ENCODE results near the gene RAPGEF2.

Gene RAPGEF2

GRCh38 chr4:159117968-159118367 is 15.1 kb downstream of the RAPGEF2 start:
- Histone ChIP-seq H3K4me2 (no peak overlapping the region), H3K9me3 (replicated peaks in 1 of 11) (peaks cover 24 to 37% (median 30%) of the 10 kb centered on the region in 11 experiments), H4K20me1 (peaks cover 0 to 76% (median 3%) of the 10 kb centered on the region in 11 experiments; a peak in 8 of 22 replicates), H3K27ac (no peak overlapping the region), H3K9ac (no peak overlapping the region), H3K4me1 (peaks cover 0 to 7% (median 0%) of the 10 kb centered on the region in 10 experiments; a peak in 2 of 20 replicates), H3K27me3 (no peaks in the 10 kb centered on the region), H3K4me3 (no peak overlapping the region), H3K36me3 (peaks cover 0 to 37% (median 19%) of the 10 kb centered on the region in 11 experiments; a peak in 17 of 22 replicates)
- TF ChIP-seq Cebpa-rat (IDR thresholded peaks at IDR 0.05) = no peak

GRCh38 chr4:159121371-159121770 is 18.5 kb downstream of the RAPGEF2 start:
- TF ChIP-seq Cebpa-rat (IDR thresholded peaks at IDR 0.05) = no peak
- Histone ChIP-seq H3K27me3 (no peaks in the 10 kb centered on the region), H3K4me1 (peaks cover 0 to 16% (median 0%) of the 10 kb centered on the region in 10 experiments; a peak in 4 of 20 replicates), H3K9me3 (replicated peaks in 1 of 11) (peaks cover 0 to 6% (median 0%) of the 10 kb centered on the region in 11 experiments; a peak in 7 of 22 replicates), H3K4me2 (no peak overlapping the region), H3K36me3 (peaks cover 0 to 11% (median 3%) of the 10 kb centered on the region in 11 experiments; a peak in 5 of 22 replicates), H3K27ac (no peak overlapping the region), H3K9ac (no peak overlapping the region), H3K4me3 (no peak overlapping the region), H4K20me1 (peaks cover 0 to 95% (median 16%) of the 10 kb centered on the region in 11 experiments; a peak in 13 of 22 replicates)

- no peak overlapping the region for H3K4me2 ChIP-seq
- peaks cover 0 to 12% (median 0%) of the 10 kb centered on the region in 10 experiments; a peak in 3 of 20 replicates for H3K4me1 ChIP-seq
- no peak for TF ChIP-seq Cebpa-rat (IDR thresholded peaks at IDR 0.05)
Measured at GRCh38 chr4:159126716-159127115, 23.8 kb downstream of the RAPGEF2 start.

DNA sequence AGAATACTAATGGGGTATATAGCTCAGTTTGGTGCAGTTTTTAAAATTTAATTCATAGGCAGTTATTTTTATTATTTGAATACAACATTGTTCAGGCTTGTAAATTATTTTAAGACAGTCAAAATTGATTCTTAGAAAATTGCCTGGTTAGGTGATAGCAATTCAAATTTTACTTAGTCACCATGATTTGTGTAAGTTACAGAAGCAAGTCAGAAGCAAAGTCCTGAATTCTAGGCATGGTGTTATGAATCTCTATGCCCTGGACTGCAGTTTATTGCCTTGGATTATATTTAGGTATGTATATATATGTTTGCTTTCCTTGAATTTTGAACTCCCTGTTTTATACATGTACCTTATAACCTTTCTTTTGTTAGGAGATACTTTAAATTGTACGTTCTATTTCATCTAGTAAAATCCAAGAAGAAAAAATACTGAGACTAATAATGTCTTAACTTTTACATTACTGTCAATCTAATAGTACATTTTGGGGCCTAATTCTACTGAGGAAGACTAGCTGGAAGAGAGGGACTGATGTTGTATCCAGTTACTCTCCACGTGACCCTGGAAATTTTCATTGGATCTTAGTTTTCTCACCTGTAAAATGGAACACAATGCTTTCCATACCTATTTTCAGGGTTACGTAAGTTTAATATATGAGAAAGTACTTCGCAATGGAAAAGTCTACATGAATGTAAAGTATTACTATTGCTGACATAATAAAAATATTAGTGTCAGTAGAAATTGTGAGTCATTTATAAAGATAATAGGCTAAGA is 25.1 kb downstream of the RAPGEF2 start:
- H4K20me1 ChIP-seq = peaks cover 0 to 96% (median 35%) of the 10 kb centered on the region in 11 experiments; a peak in 13 of 22 replicates
- TF ChIP-seq Cebpa-rat (IDR thresholded peaks at IDR 0.05) = no peak
- no peak overlapping the region for H3K27ac ChIP-seq
- H3K4me3 ChIP-seq = no peak overlapping the region
- H3K27me3 ChIP-seq = no peaks in the 10 kb centered on the region
- peaks cover 0 to 13% (median 0%) of the 10 kb centered on the region in 10 experiments; a peak in 3 of 20 replicates for H3K4me1 ChIP-seq
- H3K4me2 ChIP-seq = no peak overlapping the region
- no peak overlapping the region for H3K9ac ChIP-seq
- peaks cover 0 to 5% (median 0%) of the 10 kb centered on the region in 11 experiments; a peak in 1 of 22 replicates for H3K9me3 ChIP-seq (replicated peaks in 1 of 11)
- H3K36me3 ChIP-seq = 0 out of 22 replicates have a peak, but pooled peaks cover 0 to 4% (median 0%) of the 10 kb centered on the region in 11 experiments

More at GRCh38 chr4:159126716-159127115, 23.8 kb downstream of the RAPGEF2 start:
- Histone ChIP-seq H4K20me1 (peaks cover 0 to 96% (median 37%) of the 10 kb centered on the region in 11 experiments; a peak in 12 of 22 replicates), H3K9me3 (replicated peaks in 1 of 11) (peaks cover 0 to 5% (median 0%) of the 10 kb centered on the region in 11 experiments; a peak in 1 of 22 replicates), H3K27ac (no peak overlapping the region), H3K4me3 (no peak overlapping the region), H3K36me3 (0 out of 22 replicates have a peak, but pooled peaks cover 0 to 4% (median 0%) of the 10 kb centered on the region in 11 experiments), H3K27me3 (no peaks in the 10 kb centered on the region), H3K9ac (no peak overlapping the region)

DNA sequence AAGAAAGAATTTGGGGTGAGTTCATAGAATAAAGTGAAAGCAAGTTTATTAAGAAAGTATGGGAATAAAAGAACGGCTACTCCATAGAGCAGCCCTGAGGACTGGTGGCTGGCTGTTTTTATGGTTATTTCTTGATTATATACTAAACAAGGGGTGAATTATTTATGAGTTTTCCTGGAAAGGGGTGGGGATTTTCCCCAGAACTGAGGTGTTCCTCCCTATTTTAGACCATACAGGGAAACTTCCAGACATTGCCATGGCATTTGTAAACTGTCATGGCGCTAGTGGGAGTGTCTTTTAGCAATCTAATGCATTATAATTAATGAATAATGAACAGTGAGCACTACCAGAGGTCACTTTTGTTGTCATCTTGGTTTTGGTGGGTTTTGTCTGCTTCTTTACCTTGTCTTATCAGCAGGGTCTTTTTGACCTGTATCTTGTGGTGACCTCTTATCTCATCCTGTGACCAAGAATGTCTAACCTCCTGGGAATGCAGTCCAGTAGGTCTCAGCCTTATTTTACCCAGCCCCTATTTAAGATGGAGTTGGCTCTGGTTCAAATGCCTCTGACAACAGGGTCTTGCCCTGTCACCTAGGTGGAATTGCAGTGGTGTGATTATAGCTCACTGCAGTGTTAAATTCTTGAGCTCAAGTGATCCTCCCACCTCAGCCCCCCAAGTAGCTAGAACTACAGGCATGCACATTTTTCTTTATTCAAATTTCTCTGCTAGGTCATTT is 27.1 kb downstream of the RAPGEF2 start:
- H3K4me3 ChIP-seq = no peak overlapping the region
- H3K27ac ChIP-seq = no peak overlapping the region
- no peaks in the 10 kb centered on the region for H3K27me3 ChIP-seq
- H4K20me1 ChIP-seq = peaks cover 0 to 94% (median 35%) of the 10 kb centered on the region in 11 experiments; a peak in 12 of 22 replicates
- 0 out of 22 replicates have a peak overlapping the region, but pooled peaks of 1 of the 11 experiments have one; percentile 4 for H3K4me2 ChIP-seq
- H3K9ac ChIP-seq = no peak overlapping the region
- H3K9me3 ChIP-seq (replicated peaks in 1 of 11) = peaks cover 0 to 7% (median 0%) of the 10 kb centered on the region in 11 experiments; a peak in 2 of 22 replicates
- H3K36me3 ChIP-seq = peaks cover 0 to 5% (median 0%) of the 10 kb centered on the region in 11 experiments; a peak in 4 of 22 replicates
- TF ChIP-seq Cebpa-rat (IDR thresholded peaks at IDR 0.05) = no peak
- H3K4me1 ChIP-seq = peaks cover 0 to 18% (median 0%) of the 10 kb centered on the region in 10 experiments; a peak in 4 of 20 replicates

DNA sequence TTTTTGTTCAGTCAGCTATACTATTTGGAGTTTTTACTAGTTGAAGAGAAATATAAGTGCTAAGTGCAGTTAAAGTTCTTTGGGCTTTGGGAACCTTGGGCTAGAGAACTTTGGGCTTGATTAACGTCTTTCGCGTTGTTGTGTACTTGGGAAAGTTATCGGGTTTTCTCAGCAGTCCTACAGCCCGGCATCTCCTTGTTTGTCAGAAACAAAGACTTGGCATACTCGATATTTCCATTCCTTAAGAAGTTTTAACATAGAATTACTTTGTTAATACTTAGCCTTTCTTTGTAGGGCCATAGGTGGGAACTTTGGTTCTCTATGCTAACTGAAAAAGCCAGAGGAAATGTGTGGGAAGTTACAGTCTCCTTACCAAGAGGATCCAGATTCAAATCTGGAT is 28.7 kb downstream of the RAPGEF2 start:
- H3K27ac ChIP-seq = no peak overlapping the region
- H3K4me3 ChIP-seq = no peak overlapping the region
- H3K4me2 ChIP-seq = no peak overlapping the region

DNA sequence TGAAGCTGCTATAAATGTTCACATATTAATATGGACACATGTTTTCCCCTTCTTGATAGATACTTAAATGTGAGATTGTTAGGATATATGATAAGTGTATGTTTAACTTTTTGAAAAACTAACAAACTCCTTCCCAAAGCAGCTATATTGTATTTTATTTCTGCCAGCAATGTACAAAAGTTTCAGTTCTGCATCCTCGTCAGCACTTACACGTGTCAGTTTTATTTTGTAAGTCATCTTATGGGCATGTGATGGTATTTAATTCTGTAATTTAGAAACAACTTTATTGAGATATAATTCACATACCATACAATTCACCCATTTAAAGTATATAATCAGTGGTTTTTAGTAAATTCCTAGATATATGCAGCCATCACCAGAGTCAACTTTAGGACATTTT is 31.6 kb downstream of the RAPGEF2 start:
- Histone ChIP-seq H3K9ac (no peak overlapping the region), H3K4me1 (peaks cover 0 to 32% (median 0%) of the 10 kb centered on the region in 10 experiments; a peak in 4 of 20 replicates), H3K4me3 (no peak overlapping the region), H3K36me3 (peaks cover 0 to 7% (median 0%) of the 10 kb centered on the region in 11 experiments; a peak in 4 of 22 replicates), H4K20me1 (peaks cover 0 to 94% (median 25%) of the 10 kb centered on the region in 11 experiments; a peak in 13 of 22 replicates), H3K27ac (no peak overlapping the region), H3K27me3 (no peaks in the 10 kb centered on the region), H3K9me3 (replicated peaks in 1 of 11) (peaks cover 0 to 10% (median 0%) of the 10 kb centered on the region in 11 experiments; a peak in 2 of 22 replicates), H3K4me2 (peak overlapping the region in 2 of 11 experiments; percentile 33 to 43; a peak in 4 of 22 replicates)
- no peak for TF ChIP-seq Cebpa-rat (IDR thresholded peaks at IDR 0.05)

More for the DNA sequence above, 28.7 kb downstream of the RAPGEF2 start:
- Histone ChIP-seq H3K36me3 (peaks cover 0 to 7% (median 0%) of the 10 kb centered on the region in 11 experiments; a peak in 4 of 22 replicates), H3K9me3 (replicated peaks in 1 of 11) (peaks cover 0 to 10% (median 0%) of the 10 kb centered on the region in 11 experiments; a peak in 2 of 22 replicates), H4K20me1 (peaks cover 0 to 94% (median 32%) of the 10 kb centered on the region in 11 experiments; a peak in 12 of 22 replicates), H3K27me3 (no peaks in the 10 kb centered on the region), H3K9ac (no peak overlapping the region), H3K4me1 (peaks cover 0 to 20% (median 0%) of the 10 kb centered on the region in 10 experiments; a peak in 4 of 20 replicates)
- TF ChIP-seq Cebpa-rat (IDR thresholded peaks at IDR 0.05) = no peak

DNA sequence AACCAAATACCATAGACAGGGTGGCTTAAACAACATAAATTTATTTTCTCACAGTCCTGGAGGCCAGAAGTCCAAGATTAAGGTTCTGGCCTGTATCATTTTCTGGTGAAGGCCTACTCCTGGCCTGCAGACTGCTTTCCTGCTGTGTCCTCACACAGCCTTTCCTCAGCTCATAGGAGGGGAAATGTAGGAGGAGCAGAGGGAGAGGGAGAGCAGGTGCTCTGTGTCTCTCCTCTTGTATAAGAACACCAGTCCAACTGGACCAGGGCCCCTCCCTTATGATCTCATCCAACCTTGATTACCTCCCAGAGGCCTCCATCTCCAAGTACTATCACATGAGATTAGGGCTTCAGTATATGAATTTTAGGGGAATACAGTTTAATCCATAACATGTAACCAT is 34.3 kb downstream of the RAPGEF2 start:
- Histone ChIP-seq H3K9me3 (replicated peaks in 1 of 11) (peaks cover 0 to 10% (median 0%) of the 10 kb centered on the region in 11 experiments; a peak in 1 of 22 replicates), H3K27ac (no peak overlapping the region), H3K36me3 (peaks cover 0 to 7% (median 0%) of the 10 kb centered on the region in 11 experiments; a peak in 4 of 22 replicates), H4K20me1 (peaks cover 0 to 98% (median 18%) of the 10 kb centered on the region in 11 experiments; a peak in 12 of 22 replicates), H3K27me3 (no peaks in the 10 kb centered on the region), H3K9ac (no peak overlapping the region), H3K4me3 (no peak overlapping the region), H3K4me1 (peaks cover 0 to 38% (median 0%) of the 10 kb centered on the region in 10 experiments; a peak in 4 of 20 replicates), H3K4me2 (no peak overlapping the region)
- TF ChIP-seq Cebpa-rat (IDR thresholded peaks at IDR 0.05) = no peak
